GM23338 (cell line): Measurements from ENCODE around the gene GDE1.

Source experiments
- EZH2 ChIP-seq: fragments of 200-600 bp; sonication (generic); IDR thresholded peaks from one replicate; pipeline ENCODE4 v1.8.0; 2017; ENCODE audit warnings: antibody characterized with exemption, mild to moderate bottlenecking, low read depth; ENCODE audit not compliant: unreplicated experiment
- EZH2phosphoT487 ChIP-seq: fragments of 200-600 bp; sonication (generic); IDR thresholded peaks from one replicate; pipeline ENCODE4 v1.8.1; 2018; ENCODE audit warnings: antibody characterized with exemption; ENCODE audit not compliant: unreplicated experiment
- POLR2AphosphoS5 ChIP-seq: IDR thresholded peaks from 2 replicates; pipeline ENCODE4 v1.6.1; 2016; ENCODE audit warnings: antibody characterized with exemption, low read depth
- ZNF114 ChIP-seq: fragments of 250-450 bp; sonication (Bioruptor Pico); IDR thresholded peaks from 2 replicates; pipeline ENCODE4 v1.5.0; 2020; ENCODE audit warnings: mild to moderate bottlenecking, moderate library complexity
- TF ChIP-seq, protein P1 (sequence below), 2 experiments: fragments of 200-600 bp in 1 of 2; sonication (generic) in 1 of 2; conservative IDR thresholded peaks; 2 replicates each; pipeline versions ENCODE4 v1.5.1 to v1.6.1; 2016 to 2017; ENCODE audit warnings: antibody characterized with exemption in 2 of 2, low read depth in 2 of 2, mild to moderate bottlenecking in 2 of 2, moderate library complexity in 1 of 2
- TF ChIP-seq, protein P2 (sequence below): IDR thresholded peaks from 2 replicates; pipeline ENCODE4 v1.6.1; 2016; ENCODE audit warnings: antibody characterized with exemption

DNA sequence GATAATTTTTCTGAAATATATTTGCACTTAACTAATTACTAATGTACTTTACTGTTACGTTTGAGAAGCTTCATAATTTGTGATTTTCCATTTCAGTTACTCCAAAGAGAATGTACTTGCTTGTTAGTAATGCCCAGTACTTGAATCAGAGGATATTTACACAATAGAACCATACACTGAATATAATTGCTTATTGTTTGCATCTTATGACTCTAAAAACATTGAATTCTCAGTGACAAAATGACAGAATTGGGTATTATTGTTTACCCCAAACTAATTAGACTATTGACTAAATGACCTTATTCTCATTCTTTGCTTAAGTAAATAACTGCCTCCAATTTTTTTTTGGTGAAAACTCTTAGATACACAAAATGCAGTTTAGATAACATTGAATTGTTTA is 10.7 kb upstream of the GDE1 start:
- TF ChIP-seq, protein P1, sequence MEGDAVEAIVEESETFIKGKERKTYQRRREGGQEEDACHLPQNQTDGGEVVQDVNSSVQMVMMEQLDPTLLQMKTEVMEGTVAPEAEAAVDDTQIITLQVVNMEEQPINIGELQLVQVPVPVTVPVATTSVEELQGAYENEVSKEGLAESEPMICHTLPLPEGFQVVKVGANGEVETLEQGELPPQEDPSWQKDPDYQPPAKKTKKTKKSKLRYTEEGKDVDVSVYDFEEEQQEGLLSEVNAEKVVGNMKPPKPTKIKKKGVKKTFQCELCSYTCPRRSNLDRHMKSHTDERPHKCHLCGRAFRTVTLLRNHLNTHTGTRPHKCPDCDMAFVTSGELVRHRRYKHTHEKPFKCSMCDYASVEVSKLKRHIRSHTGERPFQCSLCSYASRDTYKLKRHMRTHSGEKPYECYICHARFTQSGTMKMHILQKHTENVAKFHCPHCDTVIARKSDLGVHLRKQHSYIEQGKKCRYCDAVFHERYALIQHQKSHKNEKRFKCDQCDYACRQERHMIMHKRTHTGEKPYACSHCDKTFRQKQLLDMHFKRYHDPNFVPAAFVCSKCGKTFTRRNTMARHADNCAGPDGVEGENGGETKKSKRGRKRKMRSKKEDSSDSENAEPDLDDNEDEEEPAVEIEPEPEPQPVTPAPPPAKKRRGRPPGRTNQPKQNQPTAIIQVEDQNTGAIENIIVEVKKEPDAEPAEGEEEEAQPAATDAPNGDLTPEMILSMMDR (conservative IDR thresholded peaks at IDR 0.05; ENCODE audit: low read depth in 2 of 2), result no peak
- no peak for TF ChIP-seq ZNF114 (CRISPR knock-in tag)
- no peak for TF ChIP-seq EZH2
- TF ChIP-seq EZH2phosphoT487, result no peak
- TF ChIP-seq POLR2AphosphoS5, result no peak
- TF ChIP-seq, protein P2, sequence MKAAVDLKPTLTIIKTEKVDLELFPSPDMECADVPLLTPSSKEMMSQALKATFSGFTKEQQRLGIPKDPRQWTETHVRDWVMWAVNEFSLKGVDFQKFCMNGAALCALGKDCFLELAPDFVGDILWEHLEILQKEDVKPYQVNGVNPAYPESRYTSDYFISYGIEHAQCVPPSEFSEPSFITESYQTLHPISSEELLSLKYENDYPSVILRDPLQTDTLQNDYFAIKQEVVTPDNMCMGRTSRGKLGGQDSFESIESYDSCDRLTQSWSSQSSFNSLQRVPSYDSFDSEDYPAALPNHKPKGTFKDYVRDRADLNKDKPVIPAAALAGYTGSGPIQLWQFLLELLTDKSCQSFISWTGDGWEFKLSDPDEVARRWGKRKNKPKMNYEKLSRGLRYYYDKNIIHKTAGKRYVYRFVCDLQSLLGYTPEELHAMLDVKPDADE, result no peak
